ENCODE results near the gene WDFY4.

- TF ChIP-seq CTCF (IDR thresholded peaks at IDR 0.05 in 2 of 3, conservative IDR thresholded peaks at IDR 0.05 in 1 of 3; ENCODE audit: borderline replicate concordance in 1 of 3, insufficient read depth in 1 of 3, low read depth in 2 of 3, low read length in 2 of 3) (no peak), JUND (IDR thresholded peaks at IDR 0.05) (no peak), SP1 (IDR thresholded peaks at IDR 0.05; ENCODE audit: low read depth) (no peak), CEBPB (IDR thresholded peaks at IDR 0.05; ENCODE audit: low read depth) (no peak), EGR1 (IDR thresholded peaks at IDR 0.05; ENCODE audit: low read depth) (no peak), SIN3A (IDR thresholded peaks at IDR 0.05; ENCODE audit: low read depth) (no peak)
These were observed 114.0 kb downstream of the WDFY4 start for GRCh38 chr10:48798481-48799254.
